ENCODE results near the gene SOX15.

The SOX15 gene

DNA sequence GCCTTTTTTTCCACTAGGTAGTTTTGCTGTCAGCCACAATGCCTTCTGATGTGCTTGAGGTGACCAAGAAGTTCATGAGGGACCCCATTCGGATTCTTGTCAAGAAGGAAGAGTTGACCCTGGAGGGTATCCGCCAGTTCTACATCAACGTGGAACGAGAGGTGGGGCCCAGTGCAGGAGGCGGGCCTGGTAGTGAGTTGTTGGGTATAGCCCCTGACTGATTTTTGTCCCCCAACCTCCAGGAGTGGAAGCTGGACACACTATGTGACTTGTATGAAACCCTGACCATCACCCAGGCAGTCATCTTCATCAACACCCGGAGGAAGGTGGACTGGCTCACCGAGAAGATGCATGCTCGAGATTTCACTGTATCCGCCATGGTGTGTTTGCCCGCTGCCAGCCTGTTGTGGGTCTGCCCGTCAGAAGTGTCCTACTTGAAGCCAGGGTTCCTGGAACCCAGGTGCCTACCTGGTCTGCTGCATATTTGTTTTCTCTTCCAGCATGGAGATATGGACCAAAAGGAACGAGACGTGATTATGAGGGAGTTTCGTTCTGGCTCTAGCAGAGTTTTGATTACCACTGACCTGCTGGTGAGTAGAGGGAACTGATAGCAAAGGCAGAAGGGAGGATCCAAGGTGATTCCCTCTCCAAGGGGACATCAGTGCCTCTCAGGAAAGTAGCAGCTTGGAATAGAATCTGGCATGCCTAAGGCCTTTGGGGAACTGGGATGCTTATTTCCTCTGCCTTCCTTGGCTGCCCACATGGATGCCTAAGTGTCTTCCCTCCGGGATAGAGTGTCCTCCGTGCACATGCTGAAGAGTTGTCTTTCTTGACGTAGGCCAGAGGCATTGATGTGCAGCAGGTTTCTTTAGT, 12.3 kb downstream of the SOX15 start:
- no peak for DNase-seq (ENCODE audit: low spot score)

DNA sequence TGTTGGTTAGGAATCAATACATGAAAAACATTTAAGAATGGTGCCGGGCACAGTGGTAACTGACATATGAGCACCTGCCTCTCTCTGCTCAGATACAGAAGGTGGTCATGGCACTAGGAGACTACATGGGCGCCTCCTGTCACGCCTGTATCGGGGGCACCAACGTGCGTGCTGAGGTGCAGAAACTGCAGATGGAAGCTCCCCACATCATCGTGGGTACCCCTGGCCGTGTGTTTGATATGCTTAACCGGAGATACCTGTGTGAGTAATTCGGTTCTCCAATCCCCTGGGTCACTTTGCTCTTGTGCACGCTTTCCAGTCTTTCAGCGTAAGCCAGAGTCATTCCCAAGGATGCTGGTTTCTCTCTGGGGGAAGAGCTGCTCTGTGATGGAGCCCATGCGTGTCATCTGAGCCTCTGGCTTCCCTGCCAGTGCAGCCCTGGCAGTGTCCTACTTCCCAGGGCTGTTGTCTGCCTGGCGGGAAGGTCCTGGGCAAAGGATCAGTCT, 13.4 kb downstream of the SOX15 start:
- DNase-seq (ENCODE audit: low spot score): no peak

DNA sequence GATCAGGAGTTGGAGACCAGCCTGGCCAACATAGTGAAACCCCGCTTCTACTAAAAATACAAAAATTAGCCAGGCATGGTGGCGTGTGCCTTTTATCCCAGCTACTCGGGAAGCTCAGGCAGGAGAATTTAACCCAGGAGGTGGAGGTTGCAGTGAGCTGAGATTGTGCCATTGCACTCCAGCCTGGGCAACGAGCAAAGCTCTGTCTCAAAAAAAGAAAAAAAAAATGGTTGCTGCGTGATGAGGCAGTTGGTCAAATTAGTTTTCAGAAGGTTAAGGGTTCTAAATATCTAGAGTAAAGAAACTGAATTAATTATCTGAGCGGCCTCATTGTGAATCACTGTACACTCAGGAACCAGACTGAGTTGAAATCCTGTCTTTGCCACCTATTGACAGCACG, 13.9 kb downstream of the SOX15 start:
- no peak for DNase-seq (ENCODE audit: low spot score)

DNA sequence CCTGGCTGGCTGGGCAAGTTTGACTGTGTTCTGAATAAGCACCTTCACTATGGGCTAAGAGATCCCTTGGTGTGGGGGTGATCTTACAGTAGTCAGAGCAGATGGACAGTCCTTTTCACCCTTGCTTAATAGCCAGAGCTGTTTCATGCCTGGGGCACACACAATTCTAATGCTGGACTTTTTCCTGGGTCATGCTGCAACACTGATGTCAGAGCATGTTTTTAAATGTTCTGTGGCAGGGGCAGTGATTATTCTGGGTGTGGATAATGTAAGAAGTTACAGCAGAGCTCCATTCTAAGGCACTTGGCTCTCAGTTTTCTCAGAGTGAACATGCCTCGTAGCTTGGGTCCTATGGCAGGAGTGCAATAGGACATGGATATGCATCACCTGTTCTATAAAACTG, 14.4 kb downstream of the SOX15 start:
- no peak for DNase-seq (ENCODE audit: low spot score)

DNA sequence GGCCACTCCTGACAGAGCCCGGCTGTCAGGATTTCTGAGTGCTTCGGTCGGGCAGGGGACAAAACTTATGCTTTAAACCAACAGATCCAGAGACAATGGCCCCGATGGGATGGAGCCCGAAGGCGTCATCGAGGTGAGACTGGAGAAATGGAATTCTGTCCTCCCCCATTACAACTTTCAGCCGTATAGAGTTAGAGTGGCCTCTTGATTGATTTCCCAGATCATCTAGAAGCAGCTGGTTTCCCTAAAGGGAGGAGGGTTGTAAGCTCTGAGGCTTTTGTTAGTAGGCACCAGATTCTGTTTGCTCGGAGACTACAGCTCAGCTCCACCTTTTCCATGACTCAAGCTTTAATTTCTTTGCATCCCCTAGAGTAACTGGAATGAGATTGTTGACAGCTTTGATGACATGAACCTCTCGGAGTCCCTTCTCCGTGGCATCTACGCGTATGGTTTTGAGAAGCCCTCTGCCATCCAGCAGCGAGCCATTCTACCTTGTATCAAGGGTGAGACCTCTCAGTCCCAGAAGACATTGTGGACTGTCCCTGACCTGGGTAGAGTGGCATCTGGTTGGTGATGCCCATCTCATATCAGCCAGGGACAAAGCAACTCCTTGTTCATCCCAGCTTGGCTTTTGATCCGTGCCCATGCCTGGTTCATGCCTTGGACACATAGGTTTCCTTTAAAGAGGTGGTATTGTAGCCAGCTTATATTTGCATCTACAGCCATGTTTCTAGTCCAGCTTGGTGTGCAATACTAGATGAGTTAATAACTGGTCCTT, 15.5 kb downstream of the SOX15 start:
- DNase-seq (ENCODE audit: low spot score): no peak

DNA sequence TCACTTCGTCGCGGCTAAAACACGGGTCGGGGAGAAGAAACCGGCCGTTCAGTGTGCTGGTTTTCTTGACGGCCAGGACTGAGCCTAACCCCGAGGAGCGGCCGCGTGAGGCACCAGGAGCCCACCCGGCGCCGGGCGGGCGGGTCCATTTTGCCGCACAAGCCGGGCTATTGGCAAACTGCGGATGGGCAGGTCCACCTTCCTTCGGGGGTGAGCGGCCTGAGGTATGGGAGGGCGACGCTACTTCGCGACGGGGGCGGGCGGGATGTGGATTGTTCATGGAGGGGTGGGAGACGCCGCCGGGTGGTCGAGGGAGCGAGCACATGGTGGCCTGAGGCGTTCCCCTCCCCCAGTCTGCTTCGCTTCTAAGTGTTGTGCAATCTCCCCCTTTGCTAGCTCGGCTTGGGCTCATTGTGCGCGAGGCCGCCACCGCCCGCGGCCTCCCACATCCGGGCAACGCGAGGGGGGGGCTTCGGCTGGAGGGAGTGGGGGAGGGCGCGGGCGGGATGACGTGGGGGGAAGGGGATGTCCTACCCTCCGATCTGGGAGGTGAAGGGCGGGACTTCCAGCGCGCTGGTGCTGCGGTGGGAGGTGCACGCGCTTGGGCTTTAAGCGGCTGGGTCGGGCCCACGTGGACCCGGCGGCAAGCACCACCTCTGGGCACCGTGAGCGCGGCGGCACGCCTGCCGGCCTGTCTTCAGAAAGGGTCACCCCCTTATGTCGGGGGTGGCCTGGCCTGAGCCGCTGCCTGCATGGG, 16.4 kb downstream of the SOX15 start:
- peak; percentile 72 for DNase-seq (ENCODE audit: low spot score)

DNA sequence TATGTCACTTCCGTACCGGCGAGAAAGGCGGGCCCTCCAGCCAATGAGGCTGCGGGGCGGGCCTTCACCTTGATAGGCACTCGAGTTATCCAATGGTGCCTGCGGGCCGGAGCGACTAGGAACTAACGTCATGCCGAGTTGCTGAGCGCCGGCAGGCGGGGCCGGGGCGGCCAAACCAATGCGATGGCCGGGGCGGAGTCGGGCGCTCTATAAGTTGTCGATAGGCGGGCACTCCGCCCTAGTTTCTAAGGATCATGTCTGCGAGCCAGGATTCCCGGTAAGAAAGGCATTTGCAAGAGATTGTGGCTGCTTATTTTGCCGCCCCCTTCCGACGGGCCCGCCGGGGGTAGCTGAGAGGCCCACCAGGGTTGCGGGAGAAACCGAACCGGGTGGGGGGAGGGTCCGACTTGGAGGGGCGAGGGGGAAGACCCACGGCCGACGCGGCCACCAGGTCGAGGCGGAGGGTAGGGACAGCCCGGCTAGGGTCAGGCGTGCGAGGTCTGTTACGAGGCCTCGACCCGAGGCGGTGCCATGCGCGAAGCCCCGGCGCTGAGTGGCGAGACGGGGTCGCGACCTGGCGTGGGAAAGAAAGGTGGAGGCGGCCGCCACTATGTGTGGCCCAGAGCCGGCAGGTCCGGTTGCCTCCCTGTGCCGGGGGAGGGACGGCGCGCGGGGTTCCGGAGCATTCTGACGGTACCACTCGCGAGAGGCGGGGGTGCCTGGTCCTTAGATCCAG, 17.1 kb downstream of the SOX15 start:
- DNase-seq (ENCODE audit: low spot score): peak; percentile 100

DNA sequence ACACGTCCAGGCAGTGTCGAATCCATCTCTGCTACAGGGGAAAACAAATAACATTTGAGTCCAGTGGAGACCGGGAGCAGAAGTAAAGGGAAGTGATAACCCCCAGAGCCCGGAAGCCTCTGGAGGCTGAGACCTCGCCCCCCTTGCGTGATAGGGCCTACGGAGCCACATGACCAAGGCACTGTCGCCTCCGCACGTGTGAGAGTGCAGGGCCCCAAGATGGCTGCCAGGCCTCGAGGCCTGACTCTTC, 17.6 kb downstream of the SOX15 start:
- no peak for DNase-seq (ENCODE audit: low spot score)

DNA sequence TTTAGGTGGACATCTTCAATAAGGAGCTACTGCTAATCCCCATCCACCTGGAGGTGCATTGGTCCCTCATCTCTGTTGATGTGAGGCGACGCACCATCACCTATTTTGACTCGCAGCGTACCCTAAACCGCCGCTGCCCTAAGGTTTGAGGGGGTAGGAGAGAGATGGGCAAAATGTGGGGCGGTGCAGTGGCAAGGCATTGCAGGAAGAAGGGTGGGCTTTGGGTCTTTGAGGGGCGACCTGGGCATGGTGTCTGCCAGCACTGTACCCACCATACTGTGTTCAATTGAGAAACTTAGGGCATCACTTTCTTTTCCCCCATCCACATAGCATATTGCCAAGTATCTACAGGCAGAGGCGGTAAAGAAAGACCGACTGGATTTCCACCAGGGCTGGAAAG, 19.5 kb downstream of the SOX15 start:
- DNase-seq (ENCODE audit: low spot score): no peak

DNA sequence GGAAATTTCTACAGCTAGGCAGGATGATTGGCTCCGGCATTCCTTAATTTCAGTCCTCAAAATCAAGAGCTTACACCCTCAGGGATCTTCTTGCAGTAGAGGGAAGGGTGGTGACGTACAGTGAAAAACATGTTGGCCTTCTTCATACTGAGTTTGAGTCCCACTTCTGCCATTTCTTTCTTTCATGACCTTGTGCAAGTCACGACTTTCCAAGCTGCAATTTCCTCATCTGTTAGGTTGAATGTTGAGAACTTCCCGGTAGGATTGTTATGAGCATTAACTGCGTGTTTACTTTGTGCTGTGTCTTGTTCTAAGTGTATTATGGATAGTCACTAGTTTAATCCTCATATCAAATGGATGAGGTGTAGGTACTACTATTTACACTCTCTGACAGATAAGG, 20.3 kb downstream of the SOX15 start:
- no peak for DNase-seq (ENCODE audit: low spot score)

DNA sequence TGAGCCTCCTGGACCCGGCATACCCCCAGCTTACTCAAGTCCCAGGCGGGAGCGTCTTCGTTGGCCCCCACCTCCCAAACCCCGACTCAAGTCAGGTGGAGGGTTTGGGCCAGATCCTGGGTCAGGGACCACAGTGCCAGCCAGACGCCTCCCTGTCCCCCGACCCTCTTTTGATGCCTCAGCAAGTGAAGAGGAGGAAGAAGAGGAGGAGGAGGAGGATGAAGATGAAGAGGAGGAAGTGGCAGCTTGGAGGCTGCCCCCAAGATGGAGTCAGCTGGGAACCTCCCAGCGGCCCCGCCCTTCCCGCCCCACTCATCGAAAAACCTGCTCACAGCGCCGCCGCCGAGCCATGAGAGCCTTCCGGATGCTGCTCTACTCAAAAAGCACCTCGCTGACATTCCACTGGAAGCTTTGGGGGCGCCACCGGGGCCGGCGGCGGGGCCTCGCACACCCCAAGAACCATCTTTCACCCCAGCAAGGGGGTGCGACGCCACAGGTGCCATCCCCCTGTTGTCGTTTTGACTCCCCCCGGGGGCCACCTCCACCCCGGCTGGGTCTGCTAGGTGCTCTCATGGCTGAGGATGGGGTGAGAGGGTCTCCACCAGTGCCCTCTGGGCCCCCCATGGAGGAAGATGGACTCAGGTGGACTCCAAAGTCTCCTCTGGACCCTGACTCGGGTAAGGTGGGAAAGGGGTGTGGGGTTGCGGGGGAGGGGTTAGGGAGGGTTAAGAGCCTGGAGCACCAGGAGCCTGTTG, 26.6 kb downstream of the SOX15 start:
- no peak for DNase-seq (ENCODE audit: low spot score)

DNA sequence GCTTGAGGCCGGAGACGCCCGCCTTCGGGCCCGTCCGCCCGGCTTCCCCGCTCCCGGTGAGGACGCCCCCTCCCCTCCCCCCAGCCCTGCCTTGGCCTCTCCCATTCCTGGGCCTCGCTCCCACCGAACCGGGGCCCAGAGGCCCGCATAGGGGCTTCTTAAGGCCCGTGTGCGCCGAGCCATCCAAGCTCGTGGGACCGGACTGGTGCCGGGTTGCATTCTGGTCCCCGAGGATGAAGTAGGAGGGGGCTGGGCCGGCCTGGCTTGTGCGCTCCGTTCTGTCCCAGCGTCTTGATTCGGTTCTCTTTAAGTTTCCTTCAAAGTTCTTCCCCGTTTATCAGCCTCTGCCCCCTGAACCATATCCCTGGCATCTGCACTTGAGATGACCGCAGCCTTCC, 27.7 kb downstream of the SOX15 start:
- no peak for DNase-seq (ENCODE audit: low spot score)

DNA sequence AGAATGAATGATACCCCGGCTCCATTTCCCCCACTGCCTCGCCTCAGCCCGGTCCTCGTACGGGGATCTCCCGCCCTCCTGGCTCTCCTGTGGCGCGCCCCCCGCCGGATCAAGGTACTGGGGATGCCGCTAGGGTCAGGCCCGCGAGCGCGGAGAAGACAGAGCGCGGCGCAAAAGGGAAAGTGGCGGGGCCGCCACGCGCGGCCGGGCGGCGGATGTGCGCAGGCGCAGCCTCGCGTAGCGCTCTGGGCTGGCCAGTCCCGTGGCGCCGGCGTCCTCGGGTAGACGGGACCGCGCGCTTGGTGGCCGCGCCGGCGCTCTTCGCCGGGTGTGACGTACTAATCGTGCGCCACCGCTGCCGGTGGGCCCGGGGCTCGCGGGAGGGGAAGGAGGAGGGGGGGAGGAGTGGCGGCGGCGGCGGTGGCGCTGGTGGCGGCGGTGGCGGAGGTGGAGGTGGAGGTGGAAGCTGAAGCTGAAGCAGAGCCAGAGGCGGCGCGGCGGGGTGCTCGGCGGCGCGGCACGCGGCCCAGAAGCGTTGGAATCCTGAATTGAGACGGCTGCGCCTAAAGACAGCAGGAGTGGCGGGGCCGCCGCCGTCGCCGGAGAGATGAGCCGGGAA, 28.2 kb downstream of the SOX15 start, which contains the start of gene SENP3:
SENP3 (plus strand) TSS at position 331 of the 619 bp plus-strand sequence. CDS start 1,158 bp downstream, outside the sequence.
- DNase-seq (ENCODE audit: low spot score): peak; percentile 91

DNA sequence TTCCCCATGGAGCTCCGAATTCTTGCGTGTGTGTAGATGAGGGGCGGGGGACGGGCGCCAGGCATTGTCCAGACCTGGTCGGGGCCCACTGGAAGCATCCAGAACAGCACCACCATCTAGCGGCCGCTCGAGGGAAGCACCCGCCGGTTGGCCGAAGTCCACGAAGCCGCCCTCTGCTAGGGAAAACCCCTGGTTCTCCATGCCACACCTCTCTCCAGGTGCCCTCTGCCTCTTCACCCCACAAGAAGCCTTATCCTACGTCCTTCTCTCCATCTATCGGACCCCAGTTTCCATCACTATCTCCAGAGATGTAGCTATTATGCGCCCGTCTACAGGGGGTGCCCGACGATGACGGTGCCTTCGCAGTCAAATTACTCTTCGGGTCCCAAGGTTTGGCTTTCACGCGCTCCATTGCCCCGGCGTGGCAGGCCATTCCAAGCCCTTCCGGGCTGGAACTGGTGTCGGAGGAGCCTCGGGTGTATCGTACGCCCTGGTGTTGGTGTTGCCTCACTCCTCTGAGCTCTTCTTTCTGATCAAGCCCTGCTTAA, 28.8 kb downstream of the SOX15 start:
- peak; percentile 87 for DNase-seq (ENCODE audit: low spot score)

DNA sequence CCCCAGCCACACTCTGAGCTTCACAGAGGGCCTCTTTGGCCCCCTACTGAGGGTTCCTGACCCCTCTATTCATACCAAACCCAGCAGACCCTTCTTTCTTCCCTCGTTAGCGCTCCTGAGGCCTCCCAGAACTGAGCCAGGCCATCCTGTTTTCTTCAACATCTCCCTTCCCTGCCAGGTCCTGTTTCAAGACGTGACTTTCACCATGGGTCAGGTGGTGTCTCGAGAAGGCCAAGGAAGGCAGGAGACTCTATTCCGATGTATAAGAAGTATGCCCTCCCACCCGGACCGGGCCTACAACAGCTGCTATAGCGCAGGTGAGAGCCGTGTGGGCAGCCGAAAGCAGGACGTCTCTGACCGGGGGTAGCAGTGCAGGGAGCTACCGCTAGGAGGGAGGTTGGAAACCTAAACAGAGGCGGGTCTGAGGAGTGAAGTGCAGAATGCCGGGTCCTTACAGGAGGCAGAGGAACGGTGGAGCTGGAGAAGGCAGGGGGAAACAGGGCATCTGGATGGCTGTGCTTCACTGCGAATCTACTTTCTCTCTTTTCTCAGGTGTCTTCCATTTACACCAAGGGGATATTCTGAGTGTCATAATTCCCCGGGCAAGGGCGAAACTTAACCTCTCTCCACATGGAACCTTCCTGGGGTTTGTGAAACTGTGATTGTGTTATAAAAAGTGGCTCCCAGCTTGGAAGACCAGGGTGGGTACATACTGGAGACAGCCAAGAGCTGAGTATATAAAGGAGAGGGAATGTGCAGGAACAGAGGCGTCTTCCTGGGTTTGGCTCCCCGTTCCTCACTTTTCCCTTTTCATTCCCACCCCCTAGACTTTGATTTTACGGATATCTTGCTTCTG, 29.5 kb downstream of the SOX15 start:
- DNase-seq (ENCODE audit: low spot score): peak; percentile 70

DNA sequence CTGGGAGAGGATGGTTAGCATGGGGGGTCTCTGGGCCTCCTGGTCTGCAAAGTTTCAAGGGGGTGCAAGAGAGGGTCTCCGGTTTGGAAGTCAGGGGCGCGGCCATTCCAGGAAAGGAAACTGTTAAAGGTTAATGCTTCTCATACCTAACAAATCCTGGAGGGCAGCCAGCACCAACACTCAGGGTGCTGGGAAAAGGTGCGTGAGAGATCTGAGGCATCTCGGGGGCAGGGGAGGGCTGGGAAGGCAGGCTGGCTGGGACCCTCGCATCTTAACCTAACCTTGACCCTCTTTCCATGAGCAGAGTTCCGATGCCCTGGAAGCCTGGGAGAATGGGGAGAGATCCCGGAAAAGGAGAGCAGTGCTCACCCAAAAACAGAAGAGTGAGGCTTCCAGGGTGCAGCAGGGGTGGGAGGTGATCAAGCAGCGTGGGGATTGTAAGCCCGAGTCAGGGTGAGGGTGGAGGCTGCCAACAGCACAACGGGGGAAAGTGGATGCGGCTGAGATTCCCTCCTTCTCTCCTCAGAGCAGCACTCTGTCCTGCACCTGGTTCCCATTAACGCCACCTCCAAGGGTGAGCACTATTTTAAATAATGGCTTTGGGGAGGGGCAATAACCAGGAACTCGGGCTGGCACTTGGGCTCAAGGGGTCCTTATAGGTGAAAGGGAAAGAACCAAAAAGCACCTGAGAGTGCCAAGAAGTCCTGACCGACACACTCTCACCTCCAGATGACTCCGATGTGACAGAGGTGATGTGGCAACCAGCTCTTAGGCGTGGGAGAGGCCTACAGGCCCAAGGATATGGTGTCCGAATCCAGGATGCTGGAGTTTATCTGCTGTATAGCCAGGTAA, 30.3 kb downstream of the SOX15 start:
- no peak for DNase-seq (ENCODE audit: low spot score)

DNA sequence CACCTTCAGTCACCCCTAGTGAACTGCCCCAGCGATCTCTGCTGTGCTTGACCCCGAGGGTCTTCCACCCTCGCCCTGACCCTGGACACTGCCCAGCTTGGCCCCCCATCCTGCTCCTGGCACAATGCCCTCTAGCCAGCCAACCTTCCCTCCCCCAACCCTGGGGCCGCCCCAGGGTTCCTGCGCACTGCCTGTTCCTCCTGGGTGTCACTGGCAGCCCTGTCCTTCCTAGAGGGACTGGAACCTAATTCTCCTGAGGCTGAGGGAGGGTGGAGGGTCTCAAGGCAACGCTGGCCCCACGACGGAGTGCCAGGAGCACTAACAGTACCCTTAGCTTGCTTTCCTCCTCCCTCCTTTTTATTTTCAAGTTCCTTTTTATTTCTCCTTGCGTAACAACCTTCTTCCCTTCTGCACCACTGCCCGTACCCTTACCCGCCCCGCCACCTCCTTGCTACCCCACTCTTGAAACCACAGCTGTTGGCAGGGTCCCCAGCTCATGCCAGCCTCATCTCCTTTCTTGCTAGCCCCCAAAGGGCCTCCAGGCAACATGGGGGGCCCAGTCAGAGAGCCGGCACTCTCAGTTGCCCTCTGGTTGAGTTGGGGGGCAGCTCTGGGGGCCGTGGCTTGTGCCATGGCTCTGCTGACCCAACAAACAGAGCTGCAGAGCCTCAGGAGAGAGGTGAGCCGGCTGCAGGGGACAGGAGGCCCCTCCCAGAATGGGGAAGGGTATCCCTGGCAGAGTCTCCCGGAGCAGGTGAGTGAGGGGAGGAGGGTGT, 31.2 kb downstream of the SOX15 start, which contains the start of gene TNFSF13:
TNFSF13 (plus strand) TSS at position 207 of the 776 bp plus-strand sequence; CDS start at position 497, 290 bp downstream.
- no peak for DNase-seq (ENCODE audit: low spot score)
